Keratinocyte (primary cell): ENCODE data around the gene AMMECR1. TPM values are rescaled to one million over a fixed set of nuclear protein-coding genes. Genes with fewer than 3 reads are reported as not detected.

Source experiments
- DNase-seq: peaks from one replicate; pipeline ENCODE4 v3.0.0-alpha.2; 2011; ENCODE audit warnings: low read depth, missing footprints, low spot score
- FAIRE-seq: peaks from 2 replicates; lab custom pipeline; 2011; peaks lifted over from hg19 to GRCh38; lab: Jason Lieb, UNC
- H2AFZ ChIP-seq: 2 replicates; pipeline ENCODE4 v1.6.0; 2012; ENCODE audit warnings: low read length, control low read depth, inconsistent platforms; ENCODE audit not compliant: control insufficient read depth
- H3K27ac ChIP-seq: 2 replicates; pipeline ENCODE4 v1.5.1; 2011; ENCODE audit warnings: low read length; ENCODE audit not compliant: control insufficient read depth, insufficient read depth
- H3K27me3 ChIP-seq: 3 replicates; pipeline ENCODE4 v1.6.0; 2011; ENCODE audit warnings: low read length; ENCODE audit not compliant: control insufficient read depth, insufficient read depth; ENCODE audit errors: extremely low read depth
- H3K36me3 ChIP-seq, 2 experiments: 2 replicates in 1 of 2; 3 replicates in 1 of 2; pipeline ENCODE4 v1.5.1; 2011; ENCODE audit warnings: low read length in 2 of 2, mild to moderate bottlenecking in 1 of 2; ENCODE audit not compliant: control insufficient read depth in 2 of 2, insufficient read depth in 2 of 2; ENCODE audit errors: extremely low read depth in 1 of 2
- H3K4me1 ChIP-seq: 3 replicates; pipeline ENCODE4 v1.5.1; 2011; ENCODE audit warnings: low read length; ENCODE audit not compliant: control insufficient read depth, insufficient read depth; ENCODE audit errors: extremely low read depth
- H3K4me2 ChIP-seq: 3 replicates; pipeline ENCODE4 v1.6.0; 2011; ENCODE audit warnings: low read depth, low read length; ENCODE audit not compliant: control insufficient read depth, insufficient read depth; ENCODE audit errors: extremely low read depth
- H3K4me3 ChIP-seq, 3 experiments: fragments of 200-600 bp in 1 of 3; sonication (generic) in 1 of 3; 2 replicates in 2 of 3; 3 replicates in 1 of 3; pipeline ENCODE4 v1.5.1; 2011 to 2016; ENCODE audit warnings: low read length in 3 of 3, mild to moderate bottlenecking in 3 of 3, control low read depth in 2 of 3, inconsistent platforms in 1 of 3, low read depth in 1 of 3, mixed read lengths in 1 of 3, mixed run types in 1 of 3, moderate library complexity in 1 of 3; ENCODE audit not compliant: control insufficient read depth in 2 of 3, insufficient read depth in 2 of 3; ENCODE audit errors: extremely low read depth in 1 of 3
- H3K79me2 ChIP-seq: 2 replicates; pipeline ENCODE4 v1.6.0; 2012; ENCODE audit warnings: low read length; ENCODE audit not compliant: control insufficient read depth, insufficient read depth
- H3K9ac ChIP-seq: 3 replicates; pipeline ENCODE4 v1.6.0; 2011; ENCODE audit warnings: low read length; ENCODE audit not compliant: control insufficient read depth, insufficient read depth; ENCODE audit errors: extremely low read depth
- H3K9me1 ChIP-seq: 3 replicates; pipeline ENCODE4 v1.6.0; 2011; ENCODE audit warnings: low read length; ENCODE audit not compliant: control insufficient read depth, insufficient read depth; ENCODE audit errors: extremely low read depth
- H3K9me3 ChIP-seq: 2 replicates; pipeline ENCODE4 v1.5.1; 2012; ENCODE audit warnings: low read depth, low read length; ENCODE audit not compliant: control insufficient read depth
- H4K20me1 ChIP-seq: 3 replicates; pipeline ENCODE4 v1.6.0; 2011; ENCODE audit warnings: low read length; ENCODE audit not compliant: control insufficient read depth, insufficient read depth; ENCODE audit errors: extremely low read depth
- EZH2 ChIP-seq: IDR thresholded peaks from one replicate; pipeline ENCODE4 v1.6.1; 2012; ENCODE audit warnings: inconsistent platforms, mild to moderate bottlenecking, low read length, moderate library complexity
- dilution Hi-C: fragments of 300-500 bp; cut with MboI; formaldehyde crosslinking; loops from one replicate; pipeline ENCODE4 v1.7.0; 2020; ENCODE audit warnings: low sequenced_read_pairs; ENCODE audit not compliant: extremely low pct_ligation_motif_present
- polyA plus RNA-seq, 5 experiments: library from polyadenylated mRNA; depleted of rRNA in 3 of 5; stranded (reverse) in 3 of 5; stranded (forward) in 1 of 5; unstranded in 1 of 5; fragments of >200 nt; gene quantifications; 1 replicate in 1 of 5; 2 replicates in 3 of 5; 3 replicates in 1 of 5; pipeline versions ENCODE4 v1.2.1 to v1.2.3, GENCODE V29; 2011 to 2012; ENCODE audit warnings: missing spikeins in 2 of 5, low read depth in 1 of 5, low replicate concordance in 1 of 5
- TF ChIP-seq, protein P1 (sequence below), 3 experiments: IDR thresholded peaks in 1 of 3; conservative IDR thresholded peaks in 1 of 3; optimal IDR thresholded peaks in 1 of 3; 2 replicates in 2 of 3; 3 replicates in 1 of 3; pipeline versions ENCODE3 to v1.5.1; 2011; ENCODE audit warnings: low read length in 3 of 3, mild to moderate bottlenecking in 3 of 3, moderate library complexity in 2 of 3, control low read depth in 1 of 3, inconsistent platforms in 1 of 3; ENCODE audit not compliant: insufficient read depth in 2 of 3; ENCODE audit errors: extremely low read depth in 1 of 3

AMMECR1 gene
- polyA plus RNA-seq, 1 donor (not counting 4 experiments of a cell fraction or from before 2014, with no cell fraction given) = 15.5 TPM

DNA sequence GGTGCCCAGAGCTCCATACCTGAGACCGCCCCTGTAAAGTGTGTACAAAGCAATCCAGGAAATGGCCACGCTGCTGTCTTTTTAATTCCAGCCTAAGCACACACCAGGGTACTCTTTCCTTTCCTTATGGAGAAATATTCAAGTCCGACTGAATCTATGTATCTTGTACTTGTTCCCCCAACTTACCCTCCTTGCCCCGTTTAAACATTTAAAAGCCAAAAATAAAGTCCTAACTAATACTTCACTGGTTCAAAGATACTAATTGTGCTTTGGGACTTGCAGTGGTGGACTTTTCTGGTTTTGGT, 731 bp upstream of the AMMECR1 start:
- H3K4me2 ChIP-seq = peak overlapping the region; percentile 50
- TF ChIP-seq EZH2 = no peak
- dilution Hi-C loops = no loop called here
- no peak for DNase-seq
- peak overlapping the region; percentile 78 for H3K27ac ChIP-seq
- no peaks in the 10 kb centered on the region for H3K36me3 ChIP-seq
- H3K4me3 ChIP-seq = peak overlapping the region; percentile 50 to 71 (median 69)
- H3K79me2 ChIP-seq = peaks cover 40% of the 10 kb centered on the region
- FAIRE-seq = no peak
- peak overlapping the region; percentile 22 for H2AFZ ChIP-seq
- H4K20me1 ChIP-seq = no peaks in the 10 kb centered on the region
- H3K4me1 ChIP-seq = peaks cover 4% of the 10 kb centered on the region
- no peaks in the 10 kb centered on the region for H3K9me1 ChIP-seq
- H3K27me3 ChIP-seq = no peaks in the 10 kb centered on the region
- no peaks in the 10 kb centered on the region for H3K9me3 ChIP-seq
- H3K9ac ChIP-seq = peak overlapping the region; percentile 85

DNA sequence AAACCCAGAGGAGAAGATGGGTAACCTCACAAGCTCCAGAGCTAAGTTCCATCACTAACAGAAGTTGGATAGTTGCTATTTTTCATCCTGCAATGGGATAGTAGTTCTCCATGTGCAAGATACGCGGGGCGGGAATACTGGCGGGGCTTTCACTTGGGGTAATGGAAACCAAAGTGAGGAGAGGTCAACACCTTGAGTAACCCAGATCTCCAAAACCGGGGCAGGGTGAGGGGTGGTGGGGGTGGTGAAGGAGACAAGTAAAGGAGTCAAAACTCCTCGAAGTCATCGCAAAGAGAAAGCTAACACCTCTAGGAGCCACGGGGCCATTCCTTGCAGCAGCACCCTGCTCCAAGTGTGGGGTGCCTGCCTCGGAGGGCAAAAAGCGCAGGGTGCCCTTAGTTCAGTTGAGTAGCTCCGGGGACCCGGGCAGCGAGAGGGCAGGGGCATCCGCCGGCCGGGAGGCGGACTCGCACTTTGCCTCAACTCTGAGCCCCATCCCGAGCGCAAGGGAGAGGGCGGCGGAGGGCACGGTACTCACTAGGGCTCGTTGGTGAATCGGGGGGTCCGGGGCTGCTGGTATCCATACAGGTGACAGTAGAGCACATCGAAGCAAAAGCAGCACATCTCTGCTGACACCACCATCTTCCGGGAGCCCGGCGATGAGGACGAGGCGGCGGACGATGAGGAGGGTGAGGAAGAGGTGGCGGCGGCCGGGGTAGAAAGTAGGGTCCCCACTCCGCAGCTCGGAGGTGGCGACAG, 645 bp downstream of the AMMECR1 start:
- H4K20me1 ChIP-seq = no peaks in the 10 kb centered on the region
- H3K27me3 ChIP-seq = no peaks in the 10 kb centered on the region

More for the DNA sequence above, 645 bp downstream of the AMMECR1 start:
- TF ChIP-seq, protein P1, sequence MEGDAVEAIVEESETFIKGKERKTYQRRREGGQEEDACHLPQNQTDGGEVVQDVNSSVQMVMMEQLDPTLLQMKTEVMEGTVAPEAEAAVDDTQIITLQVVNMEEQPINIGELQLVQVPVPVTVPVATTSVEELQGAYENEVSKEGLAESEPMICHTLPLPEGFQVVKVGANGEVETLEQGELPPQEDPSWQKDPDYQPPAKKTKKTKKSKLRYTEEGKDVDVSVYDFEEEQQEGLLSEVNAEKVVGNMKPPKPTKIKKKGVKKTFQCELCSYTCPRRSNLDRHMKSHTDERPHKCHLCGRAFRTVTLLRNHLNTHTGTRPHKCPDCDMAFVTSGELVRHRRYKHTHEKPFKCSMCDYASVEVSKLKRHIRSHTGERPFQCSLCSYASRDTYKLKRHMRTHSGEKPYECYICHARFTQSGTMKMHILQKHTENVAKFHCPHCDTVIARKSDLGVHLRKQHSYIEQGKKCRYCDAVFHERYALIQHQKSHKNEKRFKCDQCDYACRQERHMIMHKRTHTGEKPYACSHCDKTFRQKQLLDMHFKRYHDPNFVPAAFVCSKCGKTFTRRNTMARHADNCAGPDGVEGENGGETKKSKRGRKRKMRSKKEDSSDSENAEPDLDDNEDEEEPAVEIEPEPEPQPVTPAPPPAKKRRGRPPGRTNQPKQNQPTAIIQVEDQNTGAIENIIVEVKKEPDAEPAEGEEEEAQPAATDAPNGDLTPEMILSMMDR (optimal IDR thresholded peaks at IDR 0.05 in 1 of 3, IDR thresholded peaks at IDR 0.05 in 1 of 3, conservative IDR thresholded peaks at IDR 0.05 in 1 of 3; ENCODE audit: extremely low read depth in 1 of 3, insufficient read depth in 2 of 3, low read length in 3 of 3) = no peak
- no peak for TF ChIP-seq EZH2
- Histone ChIP-seq H3K79me2 (peaks cover 49% of the 10 kb centered on the region), H3K27ac (peak overlapping the region; percentile 76), H3K4me1 (peaks cover 4% of the 10 kb centered on the region), H3K9me3 (no peaks in the 10 kb centered on the region), H2AFZ (no peak overlapping the region), H3K9me1 (no peaks in the 10 kb centered on the region), H3K4me2 (peak overlapping the region; percentile 62), H3K9ac (peak overlapping the region; percentile 85), H3K4me3 (peak overlapping the region; percentile 76 to 79 (median 79)), H3K36me3 (no peaks in the 10 kb centered on the region)
- FAIRE-seq = no peak
- DNase-seq = no peak
- dilution Hi-C loops = no loop called here
